Liver (tissue), 9 donors: ENCODE data around the gene OR12D3. TPM values are rescaled to one million over a fixed set of nuclear protein-coding genes. Genes with fewer than 3 reads are reported as not detected.
"Not testable (repeated sequence)": the region's sequence is repeated elsewhere in the genome, so short reads cannot be mapped to it uniquely, and the experiment has no call there.

Experiments
- DNase-seq: peaks from one replicate; pipeline ENCODE4 v3.0.0-alpha.2; 2017; ENCODE audit warnings: low spot score
- H3K27ac ChIP-seq, 2 donors: one replicate each; pipeline ENCODE4 v1.7.0; 2013; ENCODE audit warnings: inconsistent platforms in 2 of 2, low read length in 2 of 2, control low read depth in 1 of 2, low read depth in 1 of 2, mild to moderate bottlenecking in 1 of 2
- H3K27me3 ChIP-seq, 4 donors: one replicate each; pipeline versions ENCODE4 v1.6.1 to v1.7.0; 2013; ENCODE audit warnings: low read length in 3 of 4, inconsistent platforms in 1 of 4, mild to moderate bottlenecking in 1 of 4, moderate library complexity in 1 of 4; ENCODE audit not compliant: control insufficient read depth in 4 of 4, insufficient read depth in 4 of 4
- H3K36me3 ChIP-seq, 4 donors: one replicate each; pipeline versions ENCODE4 v1.6.1 to v1.7.0; 2013; ENCODE audit warnings: low read length in 3 of 4, mild to moderate bottlenecking in 3 of 4, low read depth in 1 of 4, moderate library complexity in 1 of 4; ENCODE audit not compliant: control insufficient read depth in 4 of 4, insufficient read depth in 3 of 4
- H3K4me1 ChIP-seq, 4 donors: one replicate each; pipeline versions ENCODE4 v1.6.1 to v1.7.0; 2013; ENCODE audit warnings: low read length in 3 of 4, mild to moderate bottlenecking in 3 of 4, moderate library complexity in 1 of 4; ENCODE audit not compliant: control insufficient read depth in 4 of 4, insufficient read depth in 4 of 4
- H3K4me3 ChIP-seq, 3 donors: one replicate each; pipeline versions ENCODE4 v1.6.1 to v1.7.0; 2013; ENCODE audit warnings: low read length in 3 of 3, control low read depth in 1 of 3, low read depth in 1 of 3, mild to moderate bottlenecking in 1 of 3
- H3K9ac ChIP-seq, 2 donors: one replicate each; pipeline ENCODE4 v1.7.0; 2013; ENCODE audit warnings: low read length in 2 of 2, mild to moderate bottlenecking in 2 of 2, moderate library complexity in 2 of 2, control low read depth in 1 of 2, low read depth in 1 of 2
- H3K9me3 ChIP-seq, 4 donors: one replicate each; pipeline versions ENCODE4 v1.6.1 to v1.7.0; 2013; ENCODE audit warnings: low read length in 3 of 4; ENCODE audit not compliant: control insufficient read depth in 4 of 4
- ATF3 ChIP-seq: IDR thresholded peaks from 2 replicates; pipeline ENCODE4 v1.6.1; 2016; ENCODE audit warnings: antibody characterized with exemption
- CTCF ChIP-seq: fragments of 150-350 bp; IDR thresholded peaks from 2 replicates; pipeline ENCODE4 v1.5.1; 2017; ENCODE audit warnings: improper control_type of control experiment, low read depth, low read length; ENCODE audit not compliant: missing input control
- EGR1 ChIP-seq, 2 donors: IDR thresholded peaks; 2 replicates each; pipeline ENCODE4 v1.6.1; 2016 to 2018; ENCODE audit warnings: antibody characterized with exemption in 2 of 2, low read depth in 2 of 2
- FOXA1 ChIP-seq: IDR thresholded peaks from 2 replicates; pipeline ENCODE4 v1.6.1; 2016; ENCODE audit warnings: antibody characterized with exemption
- FOXA2 ChIP-seq: IDR thresholded peaks from 2 replicates; pipeline ENCODE4 v1.6.1; 2016; ENCODE audit warnings: antibody characterized with exemption
- GABPA ChIP-seq, 2 donors: IDR thresholded peaks in 1 of 2; conservative IDR thresholded peaks in 1 of 2; 2 replicates each; pipeline ENCODE4 v1.6.1; 2016; ENCODE audit warnings: antibody characterized with exemption in 2 of 2, mild to moderate bottlenecking in 1 of 2, moderate library complexity in 1 of 2
- HNF4A ChIP-seq, 2 donors: conservative IDR thresholded peaks; 2 replicates each; pipeline ENCODE4 v1.6.1; 2016; ENCODE audit warnings: antibody characterized with exemption in 2 of 2, mild to moderate bottlenecking in 2 of 2
- HNF4G ChIP-seq: IDR thresholded peaks from 2 replicates; pipeline ENCODE4 v1.6.1; 2016; ENCODE audit warnings: antibody characterized with exemption
- JUND ChIP-seq, 2 donors: IDR thresholded peaks; 2 replicates each; pipeline ENCODE4 v1.6.1; 2016; ENCODE audit warnings: antibody characterized with exemption in 2 of 2
- MAX ChIP-seq: IDR thresholded peaks from 2 replicates; pipeline ENCODE4 v1.6.1; 2016; ENCODE audit warnings: antibody characterized with exemption
- NR2F2 ChIP-seq: IDR thresholded peaks from 2 replicates; pipeline ENCODE4 v1.6.1; 2016; ENCODE audit warnings: antibody characterized with exemption
- RAD21 ChIP-seq, 2 donors: IDR thresholded peaks; 2 replicates each; pipeline ENCODE4 v1.6.1; 2016; ENCODE audit warnings: antibody characterized with exemption in 2 of 2, mild to moderate bottlenecking in 2 of 2
- REST ChIP-seq: IDR thresholded peaks from 2 replicates; pipeline ENCODE4 v1.6.1; 2016; ENCODE audit warnings: antibody characterized with exemption, mild to moderate bottlenecking
- RXRA ChIP-seq, 2 donors: IDR thresholded peaks; 2 replicates each; pipeline ENCODE4 v1.6.1; 2017 to 2018; ENCODE audit warnings: antibody characterized with exemption in 2 of 2, mild to moderate bottlenecking in 1 of 2
- SP1 ChIP-seq: IDR thresholded peaks from 2 replicates; pipeline ENCODE4 v1.6.1; 2018; ENCODE audit warnings: antibody characterized with exemption, mild to moderate bottlenecking
- TAF1 ChIP-seq: conservative IDR thresholded peaks from 2 replicates; pipeline ENCODE4 v1.6.1; 2016; ENCODE audit warnings: antibody characterized with exemption, mild to moderate bottlenecking
- YY1 ChIP-seq: IDR thresholded peaks from 2 replicates; pipeline ENCODE4 v1.6.1; 2016; ENCODE audit warnings: antibody characterized with exemption, mild to moderate bottlenecking
- WGBS: extraction: QIAGEN DNeasy Blood & Tissue Kit; methylation state at CpG from one replicate; pipeline ENCODE4 v1.1.7; 2013; 5-methylcytosine and 5-hydroxymethylcytosine counted together
- polyA plus RNA-seq, 2 donors: library from polyadenylated mRNA; stranded (reverse) in 1 of 2; unstranded in 1 of 2; fragments of 200-250 nt in 1 of 2; fragments of >200 nt in 1 of 2; fragmentation: Nextera tagmentation in 1 of 2; extraction: Ambion mirVana in 1 of 2; gene quantifications; one replicate each; pipeline versions ENCODE4 v1.2.1 to v1.2.3, GENCODE V29; 2013 to 2015
- total RNA-seq, 2 donors: library from RNA; depleted of rRNA; stranded (reverse); fragments of >200 nt; gene quantifications; one replicate each; pipeline ENCODE4 v1.2.3, GENCODE V29; 2014
- TF ChIP-seq, protein P1 (sequence below): IDR thresholded peaks from 2 replicates; pipeline ENCODE4 v1.6.1; 2016; ENCODE audit warnings: antibody characterized with exemption
- donor health status: healthy.
- donor health status: healthy.
- donor health status: healthy.
- donor health status: healthy.
- donor health status: healthy.

OR12D3 gene
- total and polyA plus RNA-seq, 4 donors = not detected

DNA sequence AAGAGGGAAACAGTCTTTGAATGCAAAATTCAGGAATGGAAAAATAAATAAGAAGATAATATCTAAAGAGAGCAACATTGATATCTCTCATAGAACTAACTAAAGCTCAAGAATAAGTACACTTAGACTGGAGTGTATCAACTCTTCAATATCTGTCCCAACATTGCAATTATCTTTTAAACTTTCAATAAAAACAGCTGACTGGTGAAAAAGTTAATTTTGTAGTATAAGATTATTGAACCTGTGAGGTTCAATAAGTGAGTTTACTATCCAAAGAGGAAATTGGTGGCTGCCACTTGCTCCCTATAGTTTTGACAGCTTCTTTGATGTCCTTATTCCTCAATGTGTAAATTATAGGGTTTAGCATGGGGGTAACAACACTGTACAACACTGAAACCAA lies 20.1 kb downstream of the OR12D3 start:
- H3K4me1 ChIP-seq = no peaks in the 10 kb centered on the region
- H3K4me3 ChIP-seq = no peak overlapping the region
- TF ChIP-seq RXRA (IDR thresholded peaks at IDR 0.05) (no peak), NR2F2 (no peak), REST (no peak), CTCF (no peak), YY1 (no peak), EGR1 (IDR thresholded peaks at IDR 0.05; ENCODE audit: low read depth in 2 of 2) (no peak), GABPA (IDR thresholded peaks at IDR 0.05 in 1 of 2, conservative IDR thresholded peaks at IDR 0.05 in 1 of 2) (no peak), HNF4A (conservative IDR thresholded peaks at IDR 0.05) (no peak), ATF3 (no peak), MAX (no peak), FOXA2 (no peak), SP1 (no peak), TAF1 (no peak), HNF4G (no peak), JUND (IDR thresholded peaks at IDR 0.05) (no peak), FOXA1 (no peak), RAD21 (IDR thresholded peaks at IDR 0.05) (no peak)
- TF ChIP-seq, protein P1, sequence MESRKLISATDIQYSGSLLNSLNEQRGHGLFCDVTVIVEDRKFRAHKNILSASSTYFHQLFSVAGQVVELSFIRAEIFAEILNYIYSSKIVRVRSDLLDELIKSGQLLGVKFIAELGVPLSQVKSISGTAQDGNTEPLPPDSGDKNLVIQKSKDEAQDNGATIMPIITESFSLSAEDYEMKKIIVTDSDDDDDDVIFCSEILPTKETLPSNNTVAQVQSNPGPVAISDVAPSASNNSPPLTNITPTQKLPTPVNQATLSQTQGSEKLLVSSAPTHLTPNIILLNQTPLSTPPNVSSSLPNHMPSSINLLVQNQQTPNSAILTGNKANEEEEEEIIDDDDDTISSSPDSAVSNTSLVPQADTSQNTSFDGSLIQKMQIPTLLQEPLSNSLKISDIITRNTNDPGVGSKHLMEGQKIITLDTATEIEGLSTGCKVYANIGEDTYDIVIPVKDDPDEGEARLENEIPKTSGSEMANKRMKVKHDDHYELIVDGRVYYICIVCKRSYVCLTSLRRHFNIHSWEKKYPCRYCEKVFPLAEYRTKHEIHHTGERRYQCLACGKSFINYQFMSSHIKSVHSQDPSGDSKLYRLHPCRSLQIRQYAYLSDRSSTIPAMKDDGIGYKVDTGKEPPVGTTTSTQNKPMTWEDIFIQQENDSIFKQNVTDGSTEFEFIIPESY = no peak
- H3K36me3 ChIP-seq = no peaks in the 10 kb centered on the region
- H3K27ac ChIP-seq = no peak overlapping the region
- peaks cover 0 to 2% (median 0%) of the 10 kb centered on the region in 4 donors for H3K27me3 ChIP-seq
- no peak overlapping the region for H3K9ac ChIP-seq
- no peak for DNase-seq
- H3K9me3 ChIP-seq = no peaks in the 10 kb centered on the region

DNA sequence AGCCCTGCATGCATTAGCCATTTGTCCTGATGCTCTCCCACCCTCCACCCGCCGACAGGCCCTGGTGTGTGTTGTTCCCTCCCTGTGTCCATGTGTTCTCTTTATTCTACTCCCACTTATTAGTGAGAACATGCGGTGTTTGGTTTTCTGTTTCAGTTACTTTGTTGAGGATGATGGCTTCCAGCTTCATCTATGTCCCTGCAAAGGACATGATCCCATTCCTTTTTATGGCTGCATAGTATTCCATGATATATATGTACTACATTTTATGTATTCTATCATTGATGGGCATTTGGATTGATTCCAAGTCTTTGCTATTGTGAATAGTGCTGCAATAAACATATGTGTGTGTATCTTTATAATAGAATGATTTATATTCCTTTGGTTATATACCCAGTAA lies 25.7 kb downstream of the OR12D3 start:
- H3K4me1 ChIP-seq, H3K27me3 ChIP-seq, DNase-seq, H3K4me3 ChIP-seq, H3K27ac ChIP-seq, H3K36me3 ChIP-seq, H3K9ac ChIP-seq, H3K9me3 ChIP-seq: not testable (repeated sequence)
- WGBS = 89% methylated on average over 3 of the region's 3 CpGs
